ENCODE measurements around the gene NUTF2. TPM values are rescaled to one million over a fixed set of nuclear protein-coding genes. Genes with fewer than 3 reads are reported as not detected.
"Not testable (repeated sequence)": the region's sequence is repeated elsewhere in the genome, so short reads cannot be mapped to it uniquely, and the experiment has no call there.

NUTF2 gene
- total RNA-seq, 1 donor from 2014 or later = 177 TPM

DNA sequence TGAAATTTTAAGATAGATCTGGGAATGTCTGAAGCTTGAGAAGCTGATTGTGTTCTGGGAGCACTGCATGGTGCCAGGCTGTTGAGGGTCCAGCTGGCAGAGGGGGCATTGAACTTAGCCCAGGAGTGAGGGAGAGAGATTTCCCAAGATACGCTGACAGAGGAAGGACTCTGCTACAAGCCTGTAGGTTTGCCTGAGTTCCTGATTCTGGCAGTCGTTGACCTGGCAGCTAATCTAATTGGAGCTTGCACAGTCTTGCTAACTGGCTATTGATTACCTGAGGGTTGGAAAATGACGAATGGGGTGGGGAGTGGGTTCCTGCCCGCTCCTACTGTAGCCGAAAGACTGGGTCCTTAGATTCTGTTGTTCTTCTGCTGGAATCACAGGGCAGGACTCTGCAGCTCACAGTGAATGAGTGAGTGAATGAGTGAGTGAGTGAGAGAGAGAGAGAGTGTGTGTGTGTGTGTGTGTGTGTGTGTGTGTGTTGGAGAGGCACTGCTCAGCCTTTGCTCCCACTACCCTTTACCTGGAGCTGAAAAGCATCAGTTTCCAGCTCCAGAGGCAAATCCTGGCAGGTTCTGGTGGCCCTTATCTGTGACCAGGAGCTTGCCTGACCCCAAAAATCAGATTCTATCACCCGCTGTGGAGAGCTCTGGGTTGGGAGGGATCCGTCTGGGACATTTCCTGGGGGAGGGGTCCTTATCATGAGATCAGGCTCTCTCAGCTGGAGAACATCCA lies 68.2 kb downstream of the NUTF2 start:
- Mint-ChIP-seq H3K36me3 (ENCODE audit: insufficient read depth) (peaks cover 3% of the 10 kb centered on the region), H3K4me1 (ENCODE audit: low read depth) (peaks cover 6% of the 10 kb centered on the region), H3K9me3 (ENCODE audit: low read depth) (no peaks in the 10 kb centered on the region), H3K27ac (peak overlapping the region; percentile 89), H3K4me3 (ENCODE audit: low read depth) (no peak overlapping the region), H3K27me3 (no peaks in the 10 kb centered on the region)
- no peak for DNase-seq (ENCODE audit: low spot score, unreplicated experiment)
- TF ChIP-seq, protein P1, sequence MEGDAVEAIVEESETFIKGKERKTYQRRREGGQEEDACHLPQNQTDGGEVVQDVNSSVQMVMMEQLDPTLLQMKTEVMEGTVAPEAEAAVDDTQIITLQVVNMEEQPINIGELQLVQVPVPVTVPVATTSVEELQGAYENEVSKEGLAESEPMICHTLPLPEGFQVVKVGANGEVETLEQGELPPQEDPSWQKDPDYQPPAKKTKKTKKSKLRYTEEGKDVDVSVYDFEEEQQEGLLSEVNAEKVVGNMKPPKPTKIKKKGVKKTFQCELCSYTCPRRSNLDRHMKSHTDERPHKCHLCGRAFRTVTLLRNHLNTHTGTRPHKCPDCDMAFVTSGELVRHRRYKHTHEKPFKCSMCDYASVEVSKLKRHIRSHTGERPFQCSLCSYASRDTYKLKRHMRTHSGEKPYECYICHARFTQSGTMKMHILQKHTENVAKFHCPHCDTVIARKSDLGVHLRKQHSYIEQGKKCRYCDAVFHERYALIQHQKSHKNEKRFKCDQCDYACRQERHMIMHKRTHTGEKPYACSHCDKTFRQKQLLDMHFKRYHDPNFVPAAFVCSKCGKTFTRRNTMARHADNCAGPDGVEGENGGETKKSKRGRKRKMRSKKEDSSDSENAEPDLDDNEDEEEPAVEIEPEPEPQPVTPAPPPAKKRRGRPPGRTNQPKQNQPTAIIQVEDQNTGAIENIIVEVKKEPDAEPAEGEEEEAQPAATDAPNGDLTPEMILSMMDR (IDR thresholded peaks at IDR 0.05; ENCODE audit: unreplicated experiment) = no peak

DNA sequence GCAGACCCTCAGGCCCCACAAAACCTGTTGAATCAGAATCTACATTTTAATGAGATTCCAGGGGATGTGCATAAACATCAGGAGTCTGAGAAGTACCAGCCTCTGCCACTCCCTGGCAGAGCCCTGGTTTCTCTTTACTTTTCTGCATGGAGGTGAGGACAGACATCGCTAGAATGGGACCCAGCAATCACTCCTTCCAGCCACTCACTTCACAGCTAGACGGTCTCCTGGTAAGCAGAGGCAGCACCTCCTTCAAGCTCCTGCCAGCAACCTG lies 68.7 kb downstream of the NUTF2 start:
- H3K4me1 Mint-ChIP-seq (ENCODE audit: low read depth); DNase-seq (ENCODE audit: low spot score, unreplicated experiment); H3K9me3 Mint-ChIP-seq (ENCODE audit: low read depth); H3K27ac Mint-ChIP-seq; H3K27me3 Mint-ChIP-seq; H3K4me3 Mint-ChIP-seq (ENCODE audit: low read depth); H3K36me3 Mint-ChIP-seq (ENCODE audit: insufficient read depth): not testable (repeated sequence)

DNA sequence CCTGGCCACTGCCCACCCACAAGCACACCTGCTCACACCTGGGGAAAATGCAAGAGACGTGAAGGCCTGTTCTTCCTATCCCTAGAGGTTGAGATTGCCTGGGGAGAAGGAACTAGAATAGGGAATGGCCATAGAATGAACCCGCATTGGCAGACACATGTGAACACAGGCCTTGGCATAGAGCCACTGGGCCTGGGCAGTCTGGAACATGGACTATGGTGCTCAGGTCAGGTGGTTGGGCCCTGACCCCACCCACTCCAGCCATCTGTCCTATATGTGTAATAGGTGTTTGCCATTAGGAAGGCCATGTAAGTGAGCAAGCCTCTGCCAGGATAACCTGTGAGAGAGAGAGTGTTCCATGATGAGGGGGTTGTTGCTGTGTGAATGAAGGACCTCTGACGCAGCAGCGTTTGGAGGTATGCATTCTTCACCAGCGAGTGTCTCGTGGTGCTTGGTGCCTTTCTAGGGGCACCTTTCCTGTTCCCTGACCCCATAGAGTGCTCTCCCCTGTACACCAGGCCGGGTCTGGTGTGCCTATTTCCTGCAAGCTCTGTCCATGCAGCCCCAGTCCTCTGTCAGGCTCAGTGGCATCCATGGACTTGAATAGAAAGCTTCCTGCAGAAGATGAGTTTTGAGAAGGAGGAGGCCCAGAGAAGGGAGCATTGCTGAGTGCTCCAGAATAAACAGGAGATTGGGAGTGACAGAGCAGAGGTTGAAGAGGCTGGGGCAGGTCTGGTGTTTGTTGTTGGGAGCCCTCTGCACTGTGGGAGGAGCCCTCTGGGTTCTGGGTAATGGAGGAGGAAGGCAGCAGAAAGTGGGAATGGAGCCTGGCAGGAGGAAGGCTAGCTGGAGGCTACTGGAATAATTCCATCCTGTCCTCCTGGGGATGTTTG lies 69.3 kb downstream of the NUTF2 start:
- no peak overlapping the region for H3K4me3 Mint-ChIP-seq (ENCODE audit: low read depth)
- TF ChIP-seq, protein P1 (IDR thresholded peaks at IDR 0.05; ENCODE audit: unreplicated experiment) = no peak
- H3K27me3 Mint-ChIP-seq = no peaks in the 10 kb centered on the region
- H3K4me1 Mint-ChIP-seq (ENCODE audit: low read depth) = peaks cover 6% of the 10 kb centered on the region
- peak overlapping the region; percentile 20 for H3K27ac Mint-ChIP-seq
- H3K36me3 Mint-ChIP-seq (ENCODE audit: insufficient read depth) = peaks cover 3% of the 10 kb centered on the region
- no peak for DNase-seq (ENCODE audit: low spot score, unreplicated experiment)
- H3K9me3 Mint-ChIP-seq (ENCODE audit: low read depth) = no peaks in the 10 kb centered on the region

DNA sequence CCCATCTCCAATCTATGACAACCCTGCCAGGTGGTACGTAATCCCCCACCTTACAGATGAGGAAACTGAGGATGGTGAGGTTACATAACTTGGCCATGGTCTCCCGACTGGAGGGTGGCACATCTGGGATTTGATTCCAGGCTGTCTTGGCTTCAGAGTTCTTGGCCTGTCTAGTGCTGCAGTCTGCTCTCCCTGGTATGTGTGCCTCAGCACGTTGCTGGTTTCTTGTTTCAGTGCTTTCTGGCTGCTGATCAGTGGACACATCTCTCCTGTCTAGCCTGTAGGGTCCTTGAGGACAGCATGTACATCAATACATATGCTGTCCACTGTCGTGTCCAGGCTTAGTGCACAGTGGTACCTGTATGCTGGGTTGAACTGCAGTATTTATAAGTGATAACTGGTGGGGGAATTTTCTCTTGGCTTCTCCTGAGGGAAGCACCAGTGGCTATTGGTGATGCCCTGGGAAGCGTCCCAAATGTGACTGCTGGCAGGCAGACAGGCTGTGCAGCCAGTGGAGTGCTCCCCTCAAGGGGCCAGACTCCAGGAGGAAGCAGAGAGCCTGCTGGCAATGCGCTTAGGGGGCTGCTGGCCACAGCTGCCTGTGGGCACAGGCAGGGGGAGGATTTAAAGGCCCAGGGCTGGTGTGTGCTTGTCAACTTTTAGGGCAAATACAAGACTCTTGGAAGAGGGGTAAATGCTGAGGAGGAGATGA lies 70.6 kb downstream of the NUTF2 start:
- Mint-ChIP-seq H3K36me3 (ENCODE audit: insufficient read depth) (peaks cover 3% of the 10 kb centered on the region), H3K4me3 (ENCODE audit: low read depth) (no peak overlapping the region), H3K27ac (peak overlapping the region; percentile 72), H3K27me3 (no peaks in the 10 kb centered on the region), H3K4me1 (ENCODE audit: low read depth) (peaks cover 6% of the 10 kb centered on the region), H3K9me3 (ENCODE audit: low read depth) (no peaks in the 10 kb centered on the region)
- DNase-seq (ENCODE audit: low spot score, unreplicated experiment) = no peak
- TF ChIP-seq, protein P1 (IDR thresholded peaks at IDR 0.05; ENCODE audit: unreplicated experiment) = no peak

DNA sequence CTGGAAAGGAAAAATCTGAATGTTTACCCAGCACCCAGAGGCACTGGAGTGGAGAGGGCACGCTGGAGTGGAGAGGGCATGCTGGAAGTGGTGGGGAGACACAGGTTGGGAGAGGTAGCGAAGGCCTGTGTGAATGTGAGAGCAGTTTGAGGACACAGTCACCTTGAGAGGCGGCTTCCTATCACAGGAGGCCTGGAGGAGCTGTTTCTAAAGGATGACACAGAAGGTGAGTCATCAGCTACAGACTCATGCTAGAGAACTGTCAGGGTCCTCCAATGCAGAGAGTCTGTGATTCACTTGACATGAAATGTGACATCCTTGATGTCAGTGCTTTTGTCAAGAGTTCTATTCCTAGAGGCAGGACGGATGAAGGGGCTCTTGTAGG lies 71.1 kb downstream of the NUTF2 start:
- no peaks in the 10 kb centered on the region for H3K27me3 Mint-ChIP-seq
- peak overlapping the region; percentile 72 for H3K27ac Mint-ChIP-seq
- TF ChIP-seq, protein P1 (IDR thresholded peaks at IDR 0.05; ENCODE audit: unreplicated experiment) = no peak
- H3K9me3 Mint-ChIP-seq (ENCODE audit: low read depth) = no peaks in the 10 kb centered on the region
- no peak for DNase-seq (ENCODE audit: low spot score, unreplicated experiment)
- H3K4me1 Mint-ChIP-seq (ENCODE audit: low read depth) = peaks cover 6% of the 10 kb centered on the region
- no peak overlapping the region for H3K4me3 Mint-ChIP-seq (ENCODE audit: low read depth)
- H3K36me3 Mint-ChIP-seq (ENCODE audit: insufficient read depth) = peaks cover 3% of the 10 kb centered on the region
